Effector CD4-positive, alpha-beta T cell (primary cell): ENCODE measurements around the gene KCNMA1.

ENCODE experiments used
- DNase-seq: peaks from one replicate; pipeline ENCODE4 v3.0.0-alpha.2; 2020

The KCNMA1 gene

GRCh38 chr10:77228559-77228958 is 409.0 kb downstream of the KCNMA1 start:
- no peak for DNase-seq

GRCh38 chr10:77226853-77227565 is 410.6 kb downstream of the KCNMA1 start:
- DNase-seq = no peak

GRCh38 chr10:77226452-77226851 is 411.2 kb downstream of the KCNMA1 start:
- no peak for DNase-seq

GRCh38 chr10:77226020-77226419 is 411.6 kb downstream of the KCNMA1 start:
- no peak for DNase-seq

GRCh38 chr10:77223526-77224460 is 413.8 kb downstream of the KCNMA1 start:
- DNase-seq = no peak

GRCh38 chr10:77220150-77220549 is 417.5 kb downstream of the KCNMA1 start:
- DNase-seq = no peak

GRCh38 chr10:77219046-77219445 is 418.6 kb downstream of the KCNMA1 start:
- no peak for DNase-seq

GRCh38 chr10:77214799-77215198 is 422.8 kb downstream of the KCNMA1 start:
- DNase-seq = no peak

GRCh38 chr10:77212632-77213031 is 425.0 kb downstream of the KCNMA1 start:
- no peak for DNase-seq

- no peak for DNase-seq
Measured at GRCh38 chr10:77210645-77211044, 427.0 kb downstream of the KCNMA1 start.

GRCh38 chr10:77208684-77209256 is 428.8 kb downstream of the KCNMA1 start:
- no peak for DNase-seq

GRCh38 chr10:77207828-77208185 is 429.8 kb downstream of the KCNMA1 start:
- DNase-seq = no peak

GRCh38 chr10:77207182-77207827 is 430.3 kb downstream of the KCNMA1 start:
- no peak for DNase-seq

GRCh38 chr10:77205135-77205534 is 432.5 kb downstream of the KCNMA1 start:
- no peak for DNase-seq

GRCh38 chr10:77204171-77204570 is 433.4 kb downstream of the KCNMA1 start:
- no peak for DNase-seq

- no peak for DNase-seq
Measured at GRCh38 chr10:77202857-77203256, 434.8 kb downstream of the KCNMA1 start.

GRCh38 chr10:77201135-77202106 is 436.2 kb downstream of the KCNMA1 start:
- DNase-seq = no peak

GRCh38 chr10:77197544-77197943 is 440.1 kb downstream of the KCNMA1 start:
- no peak for DNase-seq

GRCh38 chr10:77196614-77197013 is 441.0 kb downstream of the KCNMA1 start:
- DNase-seq = no peak

- no peak for DNase-seq
Measured at GRCh38 chr10:77195101-77195500, 442.5 kb downstream of the KCNMA1 start.

- DNase-seq = no peak
Measured at GRCh38 chr10:77193001-77193400, 444.6 kb downstream of the KCNMA1 start.

- DNase-seq = no peak
Measured at GRCh38 chr10:77192402-77192801, 445.2 kb downstream of the KCNMA1 start.
